ENCODE measurements around the gene SCYGR4. TPM values are rescaled to one million over a fixed set of nuclear protein-coding genes. Genes with fewer than 3 reads are reported as not detected.

Gene SCYGR4
- total RNA-seq, 1 donor from 2014 or later = not detected

- H3K9me3 Mint-ChIP-seq (ENCODE audit: unreplicated experiment) = peaks cover 2% of the 10 kb centered on the region
- H3K36me3 Mint-ChIP-seq (ENCODE audit: unreplicated experiment) = no peaks in the 10 kb centered on the region
- H3K4me3 Mint-ChIP-seq (ENCODE audit: unreplicated experiment) = no peak overlapping the region
- H3K4me1 Mint-ChIP-seq (ENCODE audit: low read depth, unreplicated experiment) = peaks cover 13% of the 10 kb centered on the region
- no peak overlapping the region for H3K27ac Mint-ChIP-seq (ENCODE audit: unreplicated experiment)
- H3K27me3 Mint-ChIP-seq (ENCODE audit: unreplicated experiment) = peaks cover 6% of the 10 kb centered on the region
- TF ChIP-seq, protein P1, sequence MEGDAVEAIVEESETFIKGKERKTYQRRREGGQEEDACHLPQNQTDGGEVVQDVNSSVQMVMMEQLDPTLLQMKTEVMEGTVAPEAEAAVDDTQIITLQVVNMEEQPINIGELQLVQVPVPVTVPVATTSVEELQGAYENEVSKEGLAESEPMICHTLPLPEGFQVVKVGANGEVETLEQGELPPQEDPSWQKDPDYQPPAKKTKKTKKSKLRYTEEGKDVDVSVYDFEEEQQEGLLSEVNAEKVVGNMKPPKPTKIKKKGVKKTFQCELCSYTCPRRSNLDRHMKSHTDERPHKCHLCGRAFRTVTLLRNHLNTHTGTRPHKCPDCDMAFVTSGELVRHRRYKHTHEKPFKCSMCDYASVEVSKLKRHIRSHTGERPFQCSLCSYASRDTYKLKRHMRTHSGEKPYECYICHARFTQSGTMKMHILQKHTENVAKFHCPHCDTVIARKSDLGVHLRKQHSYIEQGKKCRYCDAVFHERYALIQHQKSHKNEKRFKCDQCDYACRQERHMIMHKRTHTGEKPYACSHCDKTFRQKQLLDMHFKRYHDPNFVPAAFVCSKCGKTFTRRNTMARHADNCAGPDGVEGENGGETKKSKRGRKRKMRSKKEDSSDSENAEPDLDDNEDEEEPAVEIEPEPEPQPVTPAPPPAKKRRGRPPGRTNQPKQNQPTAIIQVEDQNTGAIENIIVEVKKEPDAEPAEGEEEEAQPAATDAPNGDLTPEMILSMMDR (IDR thresholded peaks at IDR 0.05; ENCODE audit: partially characterized antibody, unreplicated experiment) = no peak
- DNase-seq = no peak
Observed at GRCh38 chr2:227616631-227617030, 667 bp upstream of the SCYGR4 start.

GRCh38 chr2:227623226-227623625, 5.9 kb downstream of the SCYGR4 start:
- DNase-seq = no peak
- Mint-ChIP-seq H3K36me3 (ENCODE audit: unreplicated experiment) (no peaks in the 10 kb centered on the region), H3K27me3 (ENCODE audit: unreplicated experiment) (no peaks in the 10 kb centered on the region), H3K4me3 (ENCODE audit: unreplicated experiment) (no peak overlapping the region), H3K27ac (ENCODE audit: unreplicated experiment) (no peak overlapping the region), H3K4me1 (ENCODE audit: low read depth, unreplicated experiment) (no peaks in the 10 kb centered on the region), H3K9me3 (ENCODE audit: unreplicated experiment) (no peaks in the 10 kb centered on the region)
- TF ChIP-seq, protein P1 (IDR thresholded peaks at IDR 0.05; ENCODE audit: partially characterized antibody, unreplicated experiment) = no peak

- H3K27me3 Mint-ChIP-seq (ENCODE audit: unreplicated experiment) = no peaks in the 10 kb centered on the region
- H3K9me3 Mint-ChIP-seq (ENCODE audit: unreplicated experiment) = no peaks in the 10 kb centered on the region
- no peak for DNase-seq
- TF ChIP-seq, protein P1 (IDR thresholded peaks at IDR 0.05; ENCODE audit: partially characterized antibody, unreplicated experiment) = no peak
- H3K36me3 Mint-ChIP-seq (ENCODE audit: unreplicated experiment) = no peaks in the 10 kb centered on the region
- no peak overlapping the region for H3K27ac Mint-ChIP-seq (ENCODE audit: unreplicated experiment)
- H3K4me1 Mint-ChIP-seq (ENCODE audit: low read depth, unreplicated experiment) = peaks cover 5% of the 10 kb centered on the region
- no peak overlapping the region for H3K4me3 Mint-ChIP-seq (ENCODE audit: unreplicated experiment)
Observed at GRCh38 chr2:227625420-227625819, 8.1 kb downstream of the SCYGR4 start.

GRCh38 chr2:227626580-227627151, 9.4 kb downstream of the SCYGR4 start:
- no peak for DNase-seq
- no peaks in the 10 kb centered on the region for H3K9me3 Mint-ChIP-seq (ENCODE audit: unreplicated experiment)
- no peak overlapping the region for H3K4me3 Mint-ChIP-seq (ENCODE audit: unreplicated experiment)
- H3K4me1 Mint-ChIP-seq (ENCODE audit: low read depth, unreplicated experiment) = peaks cover 5% of the 10 kb centered on the region
- no peaks in the 10 kb centered on the region for H3K36me3 Mint-ChIP-seq (ENCODE audit: unreplicated experiment)
- H3K27me3 Mint-ChIP-seq (ENCODE audit: unreplicated experiment) = no peaks in the 10 kb centered on the region
- TF ChIP-seq, protein P1 (IDR thresholded peaks at IDR 0.05; ENCODE audit: partially characterized antibody, unreplicated experiment) = no peak
- no peak overlapping the region for H3K27ac Mint-ChIP-seq (ENCODE audit: unreplicated experiment)

GRCh38 chr2:227627769-227628168, 10.5 kb downstream of the SCYGR4 start:
- H3K9me3 Mint-ChIP-seq (ENCODE audit: unreplicated experiment) = no peaks in the 10 kb centered on the region
- TF ChIP-seq, protein P1 (IDR thresholded peaks at IDR 0.05; ENCODE audit: partially characterized antibody, unreplicated experiment) = no peak
- DNase-seq = no peak
- H3K27ac Mint-ChIP-seq (ENCODE audit: unreplicated experiment) = no peak overlapping the region
- no peaks in the 10 kb centered on the region for H3K27me3 Mint-ChIP-seq (ENCODE audit: unreplicated experiment)
- no peak overlapping the region for H3K4me3 Mint-ChIP-seq (ENCODE audit: unreplicated experiment)
- peaks cover 5% of the 10 kb centered on the region for H3K4me1 Mint-ChIP-seq (ENCODE audit: low read depth, unreplicated experiment)
- no peaks in the 10 kb centered on the region for H3K36me3 Mint-ChIP-seq (ENCODE audit: unreplicated experiment)
